DOHH2 (cell line): ENCODE measurements around the gene SREBF1.

Experiments used
- H3F3A ChIP-seq: fragments of 200-600 bp; sonication (generic), shearing (Covaris generic); 2 replicates; pipeline ENCODE4 v1.6.0; 2016; ENCODE audit warnings: antibody characterized with exemption, mild to moderate bottlenecking; ENCODE audit not compliant: control insufficient read depth, insufficient read depth
- H3K27ac ChIP-seq: fragments of 200-600 bp; sonication (generic); 2 replicates; pipeline ENCODE4 v1.5.1; 2014; ENCODE audit warnings: low read depth, mild to moderate bottlenecking, low read length, moderate library complexity
- H3K27me3 ChIP-seq: fragments of 200-600 bp; sonication (generic); 2 replicates; pipeline ENCODE4 v1.6.1; 2014; ENCODE audit warnings: mild to moderate bottlenecking, low read length, mixed read lengths; ENCODE audit not compliant: control insufficient read depth
- H3K36me3 ChIP-seq: fragments of 200-600 bp; sonication (generic); 2 replicates; pipeline ENCODE4 v1.6.1; 2014; ENCODE audit warnings: mild to moderate bottlenecking, low read length, moderate library complexity, mixed read lengths; ENCODE audit not compliant: control insufficient read depth
- H3K4me1 ChIP-seq: fragments of 200-600 bp; sonication (generic); 2 replicates; pipeline ENCODE4 v1.6.1; 2014; ENCODE audit warnings: mild to moderate bottlenecking, low read length, mixed read lengths; ENCODE audit not compliant: control insufficient read depth
- H3K4me2 ChIP-seq: fragments of 200-600 bp; sonication (generic); 2 replicates; pipeline ENCODE4 v1.6.0; 2014; ENCODE audit warnings: mild to moderate bottlenecking, low read length, moderate library complexity
- H3K4me3 ChIP-seq: fragments of 200-600 bp; sonication (generic); 2 replicates; pipeline ENCODE4 v1.5.1; 2014; ENCODE audit warnings: mild to moderate bottlenecking, low read length, mixed read lengths
- H3K79me2 ChIP-seq: fragments of 200-600 bp; sonication (generic); 2 replicates; pipeline ENCODE4 v1.6.1; 2014; ENCODE audit warnings: mild to moderate bottlenecking, low read length, mixed read lengths; ENCODE audit not compliant: control insufficient read depth
- H3K9me2 ChIP-seq: fragments of 200-600 bp; sonication (generic); replicated peaks from 2 replicates; pipeline ENCODE4 v1.6.1; 2014; ENCODE audit warnings: mild to moderate bottlenecking, low read length, mixed read lengths; ENCODE audit not compliant: control insufficient read depth
- H3K9me3 ChIP-seq: fragments of 200-600 bp; sonication (generic); 2 replicates; pipeline ENCODE4 v1.6.1; 2014; ENCODE audit warnings: antibody characterized with exemption, low read length, mixed read lengths; ENCODE audit not compliant: control insufficient read depth, insufficient read depth
- H4K20me1 ChIP-seq: fragments of 200-600 bp; sonication (generic); 2 replicates; pipeline ENCODE4 v1.6.0; 2014; ENCODE audit warnings: low read depth, mild to moderate bottlenecking, antibody characterized with exemption, low read length, moderate library complexity; ENCODE audit not compliant: control insufficient read depth, insufficient read depth
- EZH2phosphoT487 ChIP-seq: fragments of 200-600 bp; sonication (generic); IDR thresholded peaks from 2 replicates; pipeline ENCODE4 v1.6.1; 2017; ENCODE audit warnings: borderline replicate concordance, mild to moderate bottlenecking, antibody characterized with exemption, low read length, moderate library complexity, mixed read lengths
- TF ChIP-seq, protein P1 (sequence below): fragments of 200-600 bp; sonication (generic); IDR thresholded peaks from one replicate; pipeline ENCODE4 v1.5.1; 2014; ENCODE audit warnings: antibody characterized with exemption, mild to moderate bottlenecking, low read depth, low read length; ENCODE audit not compliant: poor library complexity, severe bottlenecking

Gene SREBF1

DNA sequence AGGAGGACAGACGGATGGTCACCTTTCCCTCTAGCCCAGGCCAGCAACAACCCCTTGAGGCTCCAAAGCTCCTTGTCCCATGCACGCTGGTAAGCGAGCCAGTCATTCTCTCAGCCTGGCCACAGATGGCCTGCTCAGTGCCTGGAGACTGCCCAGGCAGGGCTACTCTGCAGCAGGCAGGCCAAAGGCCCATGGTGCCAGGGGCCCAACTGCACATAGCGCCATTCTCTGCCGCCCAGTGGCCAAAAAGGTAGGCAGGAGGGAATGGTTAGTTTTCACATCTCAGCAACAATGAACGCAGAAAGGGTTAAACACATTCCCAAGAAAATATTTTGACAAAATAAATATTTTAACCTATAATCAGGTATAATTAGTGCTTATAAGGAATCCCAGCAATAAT is 7.7 kb upstream of the SREBF1 start:
- peaks cover 27% of the 10 kb centered on the region for H3K4me1 ChIP-seq
- H3K79me2 ChIP-seq: peaks cover 4% of the 10 kb centered on the region
- no peak overlapping the region for H3K27ac ChIP-seq

DNA sequence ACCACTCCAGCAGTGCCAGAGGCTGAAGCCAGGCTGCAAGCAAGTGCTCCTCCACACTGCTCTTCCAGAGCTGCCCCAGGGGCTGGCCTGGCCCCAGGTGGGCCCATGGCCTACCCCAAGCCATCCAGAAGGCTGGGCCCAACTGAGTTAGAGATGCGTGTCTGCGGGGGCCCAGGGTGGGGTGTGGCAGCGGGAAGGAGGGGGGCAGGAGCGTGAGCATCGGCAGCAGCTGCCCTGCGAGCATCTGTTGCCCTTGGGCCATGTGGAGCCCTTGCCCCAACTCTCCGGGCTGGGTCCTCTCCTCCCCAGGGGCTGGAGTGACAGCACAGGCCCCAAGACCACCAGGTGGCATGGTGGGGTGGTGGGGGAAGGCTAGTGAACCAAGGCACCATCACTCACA is 7.3 kb upstream of the SREBF1 start:
- Histone ChIP-seq H3K79me2 (peaks cover 7% of the 10 kb centered on the region), H3K9me2 (no peaks in the 10 kb centered on the region), H3K36me3 (no peaks in the 10 kb centered on the region), H3K27ac (no peak overlapping the region), H3K4me2 (no peak overlapping the region), H3K4me3 (no peak overlapping the region), H4K20me1 (no peaks in the 10 kb centered on the region), H3F3A (no peaks in the 10 kb centered on the region), H3K4me1 (peaks cover 27% of the 10 kb centered on the region), H3K27me3 (no peaks in the 10 kb centered on the region), H3K9me3 (no peaks in the 10 kb centered on the region)
- TF ChIP-seq EZH2phosphoT487: no peak
- TF ChIP-seq, protein P1, sequence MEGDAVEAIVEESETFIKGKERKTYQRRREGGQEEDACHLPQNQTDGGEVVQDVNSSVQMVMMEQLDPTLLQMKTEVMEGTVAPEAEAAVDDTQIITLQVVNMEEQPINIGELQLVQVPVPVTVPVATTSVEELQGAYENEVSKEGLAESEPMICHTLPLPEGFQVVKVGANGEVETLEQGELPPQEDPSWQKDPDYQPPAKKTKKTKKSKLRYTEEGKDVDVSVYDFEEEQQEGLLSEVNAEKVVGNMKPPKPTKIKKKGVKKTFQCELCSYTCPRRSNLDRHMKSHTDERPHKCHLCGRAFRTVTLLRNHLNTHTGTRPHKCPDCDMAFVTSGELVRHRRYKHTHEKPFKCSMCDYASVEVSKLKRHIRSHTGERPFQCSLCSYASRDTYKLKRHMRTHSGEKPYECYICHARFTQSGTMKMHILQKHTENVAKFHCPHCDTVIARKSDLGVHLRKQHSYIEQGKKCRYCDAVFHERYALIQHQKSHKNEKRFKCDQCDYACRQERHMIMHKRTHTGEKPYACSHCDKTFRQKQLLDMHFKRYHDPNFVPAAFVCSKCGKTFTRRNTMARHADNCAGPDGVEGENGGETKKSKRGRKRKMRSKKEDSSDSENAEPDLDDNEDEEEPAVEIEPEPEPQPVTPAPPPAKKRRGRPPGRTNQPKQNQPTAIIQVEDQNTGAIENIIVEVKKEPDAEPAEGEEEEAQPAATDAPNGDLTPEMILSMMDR: no peak

More for the DNA sequence above, 7.7 kb upstream of the SREBF1 start:
- Histone ChIP-seq H3K4me3 (no peak overlapping the region), H3F3A (no peaks in the 10 kb centered on the region), H4K20me1 (no peaks in the 10 kb centered on the region), H3K9me2 (no peaks in the 10 kb centered on the region), H3K9me3 (no peaks in the 10 kb centered on the region), H3K4me2 (no peak overlapping the region), H3K36me3 (no peaks in the 10 kb centered on the region), H3K27me3 (no peaks in the 10 kb centered on the region)
- TF ChIP-seq EZH2phosphoT487: no peak
- TF ChIP-seq, protein P1: no peak

DNA sequence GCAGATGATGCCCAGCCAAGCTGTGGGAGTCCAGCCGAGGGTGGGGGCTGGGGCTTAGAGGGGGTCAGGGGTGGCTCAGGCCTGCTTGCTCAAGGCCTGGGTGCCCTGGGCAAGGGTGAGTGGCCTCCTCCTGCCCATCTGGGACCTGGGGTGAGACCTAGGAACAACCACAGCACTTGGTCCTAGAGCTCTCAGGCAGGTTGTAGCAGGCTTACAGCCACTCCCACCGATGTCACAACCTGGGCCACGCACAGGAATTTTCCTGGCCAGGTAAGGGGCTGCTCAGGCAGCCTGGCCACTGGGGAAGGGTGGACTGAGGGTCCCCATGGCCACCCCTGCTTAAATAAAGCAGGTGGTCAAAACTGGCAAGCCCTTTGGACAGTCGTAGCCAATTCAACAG is 6.3 kb upstream of the SREBF1 start:
- Histone ChIP-seq H3K27me3 (no peaks in the 10 kb centered on the region), H3K4me1 (peaks cover 32% of the 10 kb centered on the region), H3K9me3 (no peaks in the 10 kb centered on the region), H3K9me2 (no peaks in the 10 kb centered on the region), H3K4me2 (no peak overlapping the region), H3K4me3 (no peak overlapping the region), H4K20me1 (no peaks in the 10 kb centered on the region), H3K27ac (no peak overlapping the region), H3K36me3 (no peaks in the 10 kb centered on the region), H3F3A (peaks cover 5% of the 10 kb centered on the region; the same call in 1 of the 2 replicates), H3K79me2 (peaks cover 7% of the 10 kb centered on the region)
- TF ChIP-seq, protein P1: no peak
- TF ChIP-seq EZH2phosphoT487: no peak
